Measurements from ENCODE around the gene ZCWPW1.
"Not testable (repeated sequence)": the region's sequence is repeated elsewhere in the genome, so short reads cannot be mapped to it uniquely, and the experiment has no call there.

The ZCWPW1 gene

GRCh38 chr7:100374601-100375000, 53.9 kb downstream of the ZCWPW1 start:
- no peaks in the 10 kb centered on the region for H3K27me3 Mint-ChIP-seq (ENCODE audit: low read depth, poor library complexity)
- no peak overlapping the region for H3K27ac Mint-ChIP-seq
- peaks cover 42% of the 10 kb centered on the region for H3K4me1 Mint-ChIP-seq
- TF ChIP-seq CTCF (IDR thresholded peaks at IDR 0.05): no peak
- no peaks in the 10 kb centered on the region for H3K9me3 Mint-ChIP-seq
- H3K4me3 Mint-ChIP-seq: no peak overlapping the region
- peaks cover 15% of the 10 kb centered on the region for H3K36me3 Mint-ChIP-seq (ENCODE audit: low read depth)
- no peak for DNase-seq

GRCh38 chr7:100373870-100374598, 54.5 kb downstream of the ZCWPW1 start:
- peaks cover 45% of the 10 kb centered on the region for H3K4me1 Mint-ChIP-seq
- peaks cover 15% of the 10 kb centered on the region for H3K36me3 Mint-ChIP-seq (ENCODE audit: low read depth)
- not testable (repeated sequence) for H3K9me3 Mint-ChIP-seq; DNase-seq; H3K4me3 Mint-ChIP-seq; H3K27me3 Mint-ChIP-seq (ENCODE audit: low read depth, poor library complexity); H3K27ac Mint-ChIP-seq

GRCh38 chr7:100373261-100373831, 55.2 kb downstream of the ZCWPW1 start, which contains the start of gene PILRA:
Gene PILRA (plus strand): TSS chr7:100373487. CDS start chr7:100373657, 170 bp downstream.
- Mint-ChIP-seq H3K9me3 (no peaks in the 10 kb centered on the region), H3K4me1 (peaks cover 51% of the 10 kb centered on the region), H3K27ac (no peak within 1 kb of the TSS), H3K4me3 (no peak within 1 kb of the TSS), H3K27me3 (ENCODE audit: low read depth, poor library complexity) (no peaks in the 10 kb centered on the region), H3K36me3 (ENCODE audit: low read depth) (peaks cover 12% of the 10 kb centered on the region)
- no peak for DNase-seq
- TF ChIP-seq CTCF (IDR thresholded peaks at IDR 0.05): no peak

- no peak overlapping the region for H3K4me3 Mint-ChIP-seq
- H3K36me3 Mint-ChIP-seq (ENCODE audit: low read depth): peaks cover 12% of the 10 kb centered on the region
- no peak overlapping the region for H3K27ac Mint-ChIP-seq
- H3K9me3 Mint-ChIP-seq: no peaks in the 10 kb centered on the region
- no peaks in the 10 kb centered on the region for H3K27me3 Mint-ChIP-seq (ENCODE audit: low read depth, poor library complexity)
- peaks cover 51% of the 10 kb centered on the region for H3K4me1 Mint-ChIP-seq
- DNase-seq: no peak
- no peak for TF ChIP-seq CTCF (IDR thresholded peaks at IDR 0.05)
Observed at GRCh38 chr7:100372694-100373093, 55.8 kb downstream of the ZCWPW1 start.

GRCh38 chr7:100372256-100372655, 56.2 kb downstream of the ZCWPW1 start:
- Mint-ChIP-seq H3K4me3 (no peak overlapping the region), H3K27ac (no peak overlapping the region), H3K4me1 (peaks cover 51% of the 10 kb centered on the region), H3K27me3 (ENCODE audit: low read depth, poor library complexity) (no peaks in the 10 kb centered on the region), H3K9me3 (no peaks in the 10 kb centered on the region), H3K36me3 (ENCODE audit: low read depth) (peaks cover 16% of the 10 kb centered on the region)
- TF ChIP-seq CTCF (IDR thresholded peaks at IDR 0.05): no peak
- no peak for DNase-seq

GRCh38 chr7:100371561-100372171, 56.8 kb downstream of the ZCWPW1 start:
- no peaks in the 10 kb centered on the region for H3K27me3 Mint-ChIP-seq (ENCODE audit: low read depth, poor library complexity)
- peaks cover 19% of the 10 kb centered on the region for H3K36me3 Mint-ChIP-seq (ENCODE audit: low read depth)
- no peak overlapping the region for H3K4me3 Mint-ChIP-seq
- no peak for TF ChIP-seq CTCF (IDR thresholded peaks at IDR 0.05)
- H3K9me3 Mint-ChIP-seq: no peaks in the 10 kb centered on the region
- peaks cover 51% of the 10 kb centered on the region for H3K4me1 Mint-ChIP-seq
- H3K27ac Mint-ChIP-seq: peak overlapping the region; percentile 36
- no peak for DNase-seq
